ENCODE measurements around the gene RABGEF1. TPM values are rescaled to one million over a fixed set of nuclear protein-coding genes. Genes with fewer than 3 reads are reported as not detected.
"Not testable (repeated sequence)": the region's sequence is repeated elsewhere in the genome, so short reads cannot be mapped to it uniquely, and the experiment has no call there.

RABGEF1 gene
- total and polyA plus RNA-seq, 3 donors from 2014 or later = 62.5 to 78.4 (median 70.2) TPM

DNA sequence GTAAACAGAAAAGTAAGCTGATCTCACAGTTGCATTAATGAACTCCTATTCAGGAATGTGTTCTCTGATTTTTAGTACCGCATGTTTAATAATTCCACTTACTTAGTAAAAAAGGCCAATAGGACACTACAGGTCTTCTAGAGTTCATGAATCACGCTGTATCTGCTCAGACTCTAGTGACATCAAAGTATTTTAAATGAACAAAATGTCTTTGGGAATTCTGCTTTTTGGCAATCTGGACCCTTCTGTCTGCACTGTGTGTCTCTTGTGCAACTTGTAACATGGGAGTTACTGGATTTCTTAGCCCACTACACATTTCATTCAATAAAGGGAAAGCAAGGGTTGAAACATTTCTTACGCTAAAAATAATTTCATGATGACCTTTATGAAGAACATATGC, 50.2 kb downstream of the RABGEF1 start:
- H3K27me3 ChIP-seq = no peaks in the 10 kb centered on the region
- 77 to 87% methylated on average over 3 of the region's 3 CpGs for WGBS, 2 donors
- H3K36me3 ChIP-seq (ENCODE audit: low read depth, missing control alignments) = no peaks in the 10 kb centered on the region
- intact Hi-C loops (cut with DNase I; ENCODE audit: low total_unique reads) = no loop called here
- no peak overlapping the region for H3K27ac ChIP-seq
- no peak for DNase-seq
- no peak for TF ChIP-seq POLR2A (IDR thresholded peaks at IDR 0.05)
- TF ChIP-seq, protein P1, sequence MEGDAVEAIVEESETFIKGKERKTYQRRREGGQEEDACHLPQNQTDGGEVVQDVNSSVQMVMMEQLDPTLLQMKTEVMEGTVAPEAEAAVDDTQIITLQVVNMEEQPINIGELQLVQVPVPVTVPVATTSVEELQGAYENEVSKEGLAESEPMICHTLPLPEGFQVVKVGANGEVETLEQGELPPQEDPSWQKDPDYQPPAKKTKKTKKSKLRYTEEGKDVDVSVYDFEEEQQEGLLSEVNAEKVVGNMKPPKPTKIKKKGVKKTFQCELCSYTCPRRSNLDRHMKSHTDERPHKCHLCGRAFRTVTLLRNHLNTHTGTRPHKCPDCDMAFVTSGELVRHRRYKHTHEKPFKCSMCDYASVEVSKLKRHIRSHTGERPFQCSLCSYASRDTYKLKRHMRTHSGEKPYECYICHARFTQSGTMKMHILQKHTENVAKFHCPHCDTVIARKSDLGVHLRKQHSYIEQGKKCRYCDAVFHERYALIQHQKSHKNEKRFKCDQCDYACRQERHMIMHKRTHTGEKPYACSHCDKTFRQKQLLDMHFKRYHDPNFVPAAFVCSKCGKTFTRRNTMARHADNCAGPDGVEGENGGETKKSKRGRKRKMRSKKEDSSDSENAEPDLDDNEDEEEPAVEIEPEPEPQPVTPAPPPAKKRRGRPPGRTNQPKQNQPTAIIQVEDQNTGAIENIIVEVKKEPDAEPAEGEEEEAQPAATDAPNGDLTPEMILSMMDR (IDR thresholded peaks at IDR 0.05) = no peak
- H3K4me1 ChIP-seq = no peaks in the 10 kb centered on the region
- H3K9me3 ChIP-seq = no peaks in the 10 kb centered on the region
- H3K4me3 ChIP-seq = no peak overlapping the region

- DNase-seq = no peak
- no peaks in the 10 kb centered on the region for H3K9me3 ChIP-seq
- no peaks in the 10 kb centered on the region for H3K4me1 ChIP-seq
- no peaks in the 10 kb centered on the region for H3K36me3 ChIP-seq (ENCODE audit: low read depth, missing control alignments)
- TF ChIP-seq, protein P1 (IDR thresholded peaks at IDR 0.05) = no peak
- no peak for TF ChIP-seq POLR2A (IDR thresholded peaks at IDR 0.05)
- whole genome bisulfite sequencing, 2 donors = 94 to 95% methylated on average over 8 of the region's 8 CpGs
- H3K4me3 ChIP-seq = no peak overlapping the region
- H3K27ac ChIP-seq = no peak overlapping the region
- intact Hi-C loops (cut with DNase I; ENCODE audit: low total_unique reads) = no loop called here
- no peaks in the 10 kb centered on the region for H3K27me3 ChIP-seq
Measured at GRCh38 chr7:66800591-66800990, 60.1 kb downstream of the RABGEF1 start.

- intact Hi-C loops (cut with DNase I; ENCODE audit: low total_unique reads) = no loop called here
- 52 to 76% methylated on average over 4 of the region's 4 CpGs for WGBS, 2 donors
- Histone ChIP-seq H3K9me3 (no peaks in the 10 kb centered on the region), H3K27me3 (no peaks in the 10 kb centered on the region), H3K4me1 (no peaks in the 10 kb centered on the region), H3K4me3 (no peak overlapping the region), H3K36me3 (ENCODE audit: low read depth, missing control alignments) (no peaks in the 10 kb centered on the region), H3K27ac (no peak overlapping the region)
- no peak for TF ChIP-seq POLR2A (IDR thresholded peaks at IDR 0.05)
- TF ChIP-seq, protein P1 (IDR thresholded peaks at IDR 0.05) = no peak
- no peak for DNase-seq
Measured at GRCh38 chr7:66804001-66804400, 63.5 kb downstream of the RABGEF1 start.

DNA sequence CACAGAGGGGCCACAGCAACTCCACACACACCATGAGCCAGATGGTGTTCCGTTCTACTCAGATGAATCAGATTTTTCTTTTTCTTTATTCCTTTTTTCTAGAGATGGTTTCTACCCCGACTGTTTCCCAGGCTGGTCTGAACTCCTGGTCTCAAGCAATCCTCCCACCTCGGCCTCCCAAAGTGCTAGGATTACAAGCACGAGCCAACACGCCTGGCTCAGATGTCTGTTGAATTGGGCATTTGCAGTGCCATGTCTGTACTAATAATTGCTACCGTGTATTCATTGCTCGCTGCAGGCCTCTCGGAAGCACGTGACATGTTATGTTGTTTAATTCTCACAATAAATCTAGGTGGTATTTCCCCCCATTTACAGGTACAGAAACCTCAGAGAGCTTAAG, 67.2 kb downstream of the RABGEF1 start:
- intact Hi-C loops (cut with DNase I; ENCODE audit: low total_unique reads) = no loop called here
- 90 to 91% methylated on average over 9 of the region's 9 CpGs for WGBS, 2 donors
- H3K27me3 ChIP-seq = no peaks in the 10 kb centered on the region
- H3K4me3 ChIP-seq = no peak overlapping the region
- no peaks in the 10 kb centered on the region for H3K36me3 ChIP-seq (ENCODE audit: low read depth, missing control alignments)
- no peak for TF ChIP-seq POLR2A (IDR thresholded peaks at IDR 0.05)
- TF ChIP-seq, protein P1 (IDR thresholded peaks at IDR 0.05) = no peak
- no peak for DNase-seq
- H3K27ac ChIP-seq = no peak overlapping the region
- H3K9me3 ChIP-seq = no peaks in the 10 kb centered on the region
- no peaks in the 10 kb centered on the region for H3K4me1 ChIP-seq

DNA sequence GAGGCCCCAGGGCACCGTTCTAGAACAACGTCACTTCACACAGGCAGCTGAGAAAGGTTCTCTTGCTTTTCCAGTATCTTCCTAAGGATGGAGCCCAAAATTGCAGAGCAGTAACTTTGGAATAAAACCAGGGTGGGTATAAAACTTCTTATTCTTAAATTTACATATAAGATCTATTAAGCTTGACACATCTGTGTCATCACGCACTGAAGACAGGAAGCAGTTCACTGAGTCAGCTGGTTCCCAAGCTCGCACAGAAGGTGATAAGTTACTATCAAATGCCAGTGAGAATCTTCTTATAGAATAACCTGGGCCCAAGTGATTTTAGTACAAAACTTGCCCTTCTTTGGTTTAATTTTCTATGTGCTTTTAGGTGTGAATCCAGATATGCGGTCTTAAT, 70.2 kb downstream of the RABGEF1 start:
- Histone ChIP-seq H3K27me3 (no peaks in the 10 kb centered on the region), H3K4me1 (no peaks in the 10 kb centered on the region), H3K36me3 (ENCODE audit: low read depth, missing control alignments) (no peaks in the 10 kb centered on the region), H3K27ac (no peak overlapping the region), H3K9me3 (no peaks in the 10 kb centered on the region), H3K4me3 (no peak overlapping the region)
- 96 to 98% methylated on average over 5 of the region's 5 CpGs for WGBS, 2 donors
- TF ChIP-seq POLR2A (IDR thresholded peaks at IDR 0.05) = no peak
- TF ChIP-seq, protein P1 (IDR thresholded peaks at IDR 0.05) = no peak
- intact Hi-C loops (cut with DNase I; ENCODE audit: low total_unique reads) = no loop called here
- no peak for DNase-seq

DNA sequence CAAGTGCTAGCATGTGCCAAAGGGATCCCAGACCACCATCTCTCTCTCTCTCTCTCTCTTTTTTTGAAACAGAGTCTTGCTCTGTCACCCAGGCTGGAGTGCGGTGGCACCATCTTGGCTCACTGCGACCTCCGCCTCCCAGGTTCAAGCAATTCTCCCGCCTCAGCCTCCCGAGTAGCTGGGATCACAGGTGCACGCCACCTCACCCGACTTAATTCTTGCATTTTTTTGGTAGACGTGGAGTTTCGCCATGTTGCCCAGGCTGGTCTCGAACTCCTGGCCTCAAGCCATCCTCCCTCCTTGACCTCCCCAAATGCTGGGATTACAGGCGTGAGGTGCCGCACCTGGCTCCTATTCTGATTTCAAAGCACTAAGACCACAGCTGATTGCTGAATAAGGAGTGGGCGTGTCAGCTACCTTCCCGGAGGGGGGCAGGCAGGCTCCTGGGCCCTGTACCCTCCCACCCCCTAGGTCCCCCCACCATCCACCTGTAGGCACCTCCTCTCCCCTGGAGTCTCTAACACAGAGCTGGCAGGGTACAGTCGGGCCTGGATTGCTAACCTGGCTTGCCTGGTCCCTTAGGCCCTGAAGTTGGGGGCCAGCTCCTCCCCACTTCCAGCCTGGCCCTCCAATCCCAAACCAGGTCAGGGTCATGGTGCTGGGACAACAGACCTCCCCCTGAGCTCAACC, 74.8 kb downstream of the RABGEF1 start:
- H3K4me1 ChIP-seq; H3K36me3 ChIP-seq (ENCODE audit: low read depth, missing control alignments); H3K9me3 ChIP-seq; H3K27me3 ChIP-seq; H3K4me3 ChIP-seq; intact Hi-C loops (cut with DNase I; ENCODE audit: low total_unique reads); H3K27ac ChIP-seq; DNase-seq: not testable (repeated sequence)
- 92 to 98% methylated on average over 14 of the region's 15 CpGs for WGBS, 2 donors

Data from testis (tissue), 3 donors.